D341Med (cell line): ENCODE measurements around the gene ULBP1.
"Not testable (repeated sequence)": the region's sequence is repeated elsewhere in the genome, so short reads cannot be mapped to it uniquely, and the experiment has no call there.

Source experiments
- DNase-seq: peaks from one replicate; pipeline ENCODE4 v3.0.0; 2012; ENCODE audit warnings: low spot score

ULBP1 gene

DNA sequence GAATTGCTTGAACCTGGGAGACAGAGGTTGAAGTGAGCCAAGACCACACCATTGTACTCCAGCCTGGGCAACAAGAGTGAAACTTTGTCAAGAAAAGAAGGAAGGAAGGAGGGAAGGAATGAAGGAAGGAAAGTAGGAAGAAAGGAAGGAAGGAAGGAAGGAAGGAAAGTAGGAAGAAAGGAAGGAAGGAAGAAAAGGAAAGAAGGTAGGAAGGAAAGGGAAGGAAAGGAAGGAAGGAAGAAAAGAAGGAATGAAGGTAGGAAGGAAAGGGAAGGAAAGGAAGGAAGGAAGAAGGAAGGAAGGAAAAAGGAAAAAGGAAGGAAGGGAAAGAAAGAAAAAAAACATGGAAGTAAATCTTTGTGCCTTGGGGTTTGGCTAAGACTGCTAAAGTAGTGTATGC, 11.7 kb downstream of the ULBP1 start:
- no peak for DNase-seq

DNA sequence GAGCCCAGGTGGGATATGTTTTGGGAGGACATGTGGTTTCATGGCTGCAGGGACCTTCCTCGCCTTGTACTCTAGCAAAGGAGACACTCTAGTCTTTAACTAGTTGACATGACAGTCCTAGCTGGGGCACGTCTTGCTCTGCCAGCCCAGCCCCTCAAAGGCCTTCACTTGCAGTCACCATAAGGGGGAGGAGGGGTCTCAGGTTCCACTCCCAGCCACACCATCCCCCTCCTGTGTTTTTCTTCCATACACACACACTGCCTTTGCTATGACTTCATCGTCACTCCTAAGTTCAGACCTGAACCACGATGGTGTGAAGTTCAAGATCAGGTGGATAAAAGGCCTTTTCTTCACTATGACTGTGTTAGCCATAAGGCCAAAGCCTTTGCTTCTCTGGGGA, 13.5 kb downstream of the ULBP1 start:
- DNase-seq: no peak

DNA sequence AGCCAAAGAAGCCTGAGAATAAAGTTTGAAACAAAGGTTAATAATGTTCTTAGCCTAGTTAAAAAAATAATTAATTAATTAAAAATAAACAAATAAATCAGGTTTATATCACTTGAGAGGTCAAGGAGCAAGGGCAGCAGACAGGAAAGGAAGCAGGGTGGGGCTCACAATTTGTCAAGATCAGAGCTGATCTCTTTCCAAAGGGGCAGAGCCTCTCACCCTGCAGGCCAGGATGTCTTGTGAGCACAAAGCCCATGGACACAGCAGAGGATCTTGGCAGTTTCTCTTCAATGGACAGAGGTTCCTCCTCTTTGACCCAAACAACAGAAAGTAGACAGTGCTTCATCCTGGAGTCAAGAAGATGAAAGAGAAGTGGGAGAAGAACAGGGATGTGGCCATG, 14.9 kb downstream of the ULBP1 start:
- no peak for DNase-seq

DNA sequence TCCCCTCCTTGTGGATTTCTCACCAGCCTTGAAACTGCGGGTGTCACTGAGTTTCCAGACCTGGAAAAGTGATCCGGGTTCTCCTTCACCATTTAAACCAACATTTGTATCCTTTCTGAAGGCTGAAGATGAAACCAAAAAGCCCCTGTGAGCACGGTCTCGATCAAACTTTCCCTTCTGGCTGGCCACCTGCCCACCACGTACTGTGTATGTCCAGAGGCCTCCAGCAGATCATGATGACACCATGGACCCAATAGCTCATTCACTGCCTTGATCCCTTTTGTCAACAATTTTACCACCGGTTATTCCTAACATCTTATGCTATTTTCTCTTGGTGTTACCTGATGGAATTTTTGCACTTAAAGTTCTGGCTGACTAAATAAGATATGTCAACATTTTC, 15.6 kb downstream of the ULBP1 start:
- DNase-seq: no peak

DNA sequence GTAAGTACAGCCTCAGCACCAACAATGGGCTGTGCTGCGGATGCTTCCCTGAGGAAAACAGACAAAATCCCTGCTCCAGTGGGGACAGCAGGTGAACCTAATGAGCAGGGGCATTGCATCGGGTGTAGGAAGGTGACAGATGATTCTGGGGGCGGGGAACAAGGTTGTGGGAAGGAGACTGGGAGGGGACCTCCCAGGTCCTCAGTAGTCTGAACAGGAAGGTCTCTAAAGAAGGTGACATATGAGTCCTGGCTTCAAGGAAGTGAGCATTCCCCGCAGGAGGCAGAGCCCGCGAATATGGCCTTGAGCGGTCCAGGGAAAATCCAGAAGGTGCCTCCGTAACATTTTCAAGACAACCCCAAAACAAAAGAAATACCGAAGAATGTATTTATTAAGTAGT, 19.4 kb downstream of the ULBP1 start:
- DNase-seq: no peak

DNA sequence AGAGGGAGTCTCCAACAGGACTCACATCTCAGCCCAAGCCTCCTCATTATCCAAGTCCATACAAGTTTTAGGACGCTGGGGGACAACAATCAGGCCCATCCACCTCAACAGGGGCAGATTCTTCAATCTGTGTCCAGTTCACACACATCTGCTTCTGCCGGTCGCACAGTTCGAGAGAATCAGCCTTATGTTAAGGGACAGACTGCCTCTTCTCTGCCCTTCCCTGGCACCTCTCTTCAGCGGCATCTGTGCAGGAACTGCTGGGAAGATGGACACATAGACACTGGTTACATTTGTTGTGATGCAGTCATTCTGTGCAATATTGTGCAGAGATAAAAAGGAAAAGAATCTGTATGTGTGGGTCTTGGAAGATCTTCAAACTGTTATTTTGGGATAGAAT, 21.0 kb downstream of the ULBP1 start:
- no peak for DNase-seq

DNA sequence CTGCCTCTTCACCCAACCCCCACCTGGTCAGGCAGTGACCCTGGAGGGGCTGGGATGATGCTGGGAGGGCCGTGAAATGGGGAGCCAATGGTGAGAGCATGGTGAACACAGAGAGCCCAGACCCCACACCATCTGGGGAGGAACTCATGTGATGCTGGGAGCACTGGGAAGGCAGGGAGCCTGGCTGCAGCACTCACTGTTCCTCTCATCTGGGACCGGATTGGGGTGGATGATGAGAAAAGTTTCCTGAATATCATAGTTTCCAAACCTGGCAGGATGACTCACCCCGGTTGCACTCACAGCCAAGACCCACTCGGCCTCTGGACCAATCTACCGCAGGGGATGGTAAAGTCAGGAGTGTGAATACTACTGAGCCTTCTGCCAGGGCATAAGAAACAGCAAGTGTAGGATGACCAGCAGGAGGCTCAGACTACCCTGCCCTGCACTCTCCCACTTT, 21.8 kb downstream of the ULBP1 start:
- no peak for DNase-seq

DNA sequence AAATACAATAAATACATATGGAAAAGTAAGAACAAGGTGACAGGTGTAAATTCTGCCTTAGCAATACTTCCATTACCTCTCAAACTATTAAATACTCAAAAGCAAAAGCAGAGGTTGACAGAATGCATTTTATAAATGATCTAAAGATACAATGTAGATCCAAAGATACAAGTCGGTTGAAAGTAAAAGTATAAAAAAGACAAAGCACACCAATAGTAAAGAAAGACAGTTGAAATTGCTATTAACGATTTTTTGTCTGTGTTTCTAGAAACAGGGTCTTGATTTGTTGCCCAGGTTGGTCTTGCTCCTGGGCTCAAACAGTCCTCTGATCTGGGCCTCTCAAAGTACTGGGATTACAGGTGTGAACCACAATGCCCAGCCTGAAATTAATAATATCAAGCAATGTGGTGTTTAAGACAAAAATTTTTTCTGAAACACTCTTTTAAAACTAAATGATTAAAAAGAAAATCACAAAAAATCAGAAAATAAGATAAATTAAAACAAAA, 23.9 kb downstream of the ULBP1 start:
- no peak for DNase-seq

DNA sequence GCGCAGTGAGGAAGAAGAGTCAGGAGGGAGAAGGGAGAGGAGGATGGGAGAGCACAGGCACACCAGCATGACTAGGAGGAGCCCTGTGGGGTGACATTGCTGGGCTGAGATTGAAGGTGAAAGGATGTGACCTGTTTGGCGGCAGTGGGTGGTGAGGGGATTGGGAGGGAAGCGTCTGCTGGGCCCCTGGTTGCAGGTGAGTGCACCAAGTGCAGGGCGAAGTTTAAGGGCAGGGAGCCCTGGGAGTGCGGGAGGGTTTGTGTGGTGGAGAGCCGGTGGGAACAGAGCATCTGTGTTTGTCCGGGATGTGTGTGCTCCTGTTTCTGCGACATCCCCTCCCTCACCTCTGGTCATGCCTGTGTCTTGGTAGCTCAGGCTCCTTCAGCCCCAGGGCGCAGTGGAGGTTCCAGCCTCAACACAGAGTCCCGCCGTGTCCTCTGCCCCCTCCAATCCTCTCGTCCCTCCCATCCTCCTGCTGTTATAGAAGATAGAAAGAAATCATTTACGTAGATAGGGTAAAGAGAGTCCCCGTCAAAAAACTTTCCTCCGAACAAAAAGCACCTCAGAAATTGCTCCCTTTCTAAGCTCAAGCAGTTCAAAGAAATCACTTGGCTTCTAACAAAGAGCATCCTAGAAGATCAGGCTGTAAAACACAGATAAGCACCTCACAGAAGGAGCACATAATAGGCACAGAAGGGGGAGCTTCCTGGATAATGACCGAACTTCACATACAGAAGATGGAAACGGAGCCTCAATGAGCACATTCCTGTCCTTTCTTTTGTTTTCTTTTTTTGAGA, 25.0 kb downstream of the ULBP1 start:
- no peak for DNase-seq

DNA sequence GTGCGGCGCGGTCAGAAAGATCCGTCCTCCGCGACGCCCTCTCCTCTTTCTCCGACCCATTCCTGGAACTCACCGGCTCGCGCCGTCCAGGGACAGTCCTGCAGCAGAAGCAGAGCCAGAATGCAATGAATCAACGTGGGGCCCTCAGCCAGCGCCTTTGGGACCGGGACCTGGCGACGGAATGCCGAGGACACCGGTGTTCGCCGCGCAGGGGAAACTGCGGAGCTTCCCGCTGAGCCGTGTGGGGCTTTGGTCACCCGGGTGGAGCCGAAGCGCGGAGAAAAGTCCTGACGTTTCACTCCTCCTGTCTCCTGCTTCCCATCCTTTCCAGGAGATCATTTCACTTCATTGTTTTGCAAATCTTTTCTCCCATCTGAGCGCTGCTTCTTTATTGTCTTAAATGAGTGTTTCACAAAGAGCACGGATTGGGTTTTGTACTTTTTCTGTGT, 26.5 kb downstream of the ULBP1 start:
- DNase-seq: no peak

DNA sequence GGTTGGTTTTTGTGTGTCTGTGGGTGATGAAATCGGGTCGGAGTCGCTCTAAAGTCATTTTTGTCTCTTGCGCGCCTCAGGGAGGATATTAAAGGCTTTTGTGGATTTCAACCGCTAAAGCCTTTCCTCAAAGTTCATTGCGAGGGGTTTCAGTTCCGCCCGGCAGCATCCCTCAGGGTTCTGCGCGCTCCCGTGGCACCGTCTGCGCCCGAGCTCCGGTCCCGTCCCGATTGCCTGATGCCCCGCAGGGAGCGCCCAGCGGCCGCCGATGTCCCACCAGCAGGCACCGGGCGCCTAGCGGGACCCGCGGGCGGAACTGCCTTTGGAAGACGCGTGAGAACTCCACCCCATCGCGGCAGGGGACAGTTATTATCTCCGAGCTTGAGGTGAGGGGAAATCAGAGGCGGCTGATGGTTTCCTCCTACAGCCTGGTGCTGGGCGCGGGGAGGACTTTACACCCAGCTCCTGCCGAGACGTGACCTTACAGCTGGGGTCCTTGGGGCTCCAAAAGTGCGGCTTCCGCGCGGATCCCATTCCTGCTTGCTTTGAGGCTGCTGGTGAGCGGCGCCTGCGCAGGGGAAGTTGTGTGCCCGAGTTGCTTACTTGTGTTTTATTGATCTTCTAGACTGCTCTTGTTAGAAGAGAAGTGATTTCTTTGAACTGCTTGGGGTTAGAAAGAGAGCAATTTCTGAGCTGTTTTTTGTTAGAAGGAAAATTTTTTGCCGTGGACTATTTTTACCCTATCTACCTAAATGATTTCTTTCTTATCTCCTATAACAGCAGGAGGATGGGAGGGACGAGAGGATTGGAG, 27.1 kb downstream of the ULBP1 start:
- peak; percentile 61 for DNase-seq

DNA sequence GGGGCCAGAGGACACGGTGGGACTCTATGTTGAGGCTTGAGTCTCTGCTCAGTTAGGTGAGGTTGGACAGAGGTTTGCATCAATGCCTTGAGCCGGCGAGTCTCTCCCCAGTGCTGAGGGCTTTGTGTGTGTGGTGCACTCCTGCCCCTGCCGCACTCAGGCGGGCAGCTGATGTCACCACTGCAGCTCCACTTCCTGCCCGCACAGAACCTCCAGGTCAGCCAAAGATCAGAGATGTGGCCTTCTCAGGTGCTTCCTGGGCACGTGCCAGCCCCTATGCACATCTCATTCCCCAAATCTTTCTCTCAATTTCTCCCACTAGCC, 27.7 kb downstream of the ULBP1 start:
- not testable (repeated sequence) for DNase-seq

DNA sequence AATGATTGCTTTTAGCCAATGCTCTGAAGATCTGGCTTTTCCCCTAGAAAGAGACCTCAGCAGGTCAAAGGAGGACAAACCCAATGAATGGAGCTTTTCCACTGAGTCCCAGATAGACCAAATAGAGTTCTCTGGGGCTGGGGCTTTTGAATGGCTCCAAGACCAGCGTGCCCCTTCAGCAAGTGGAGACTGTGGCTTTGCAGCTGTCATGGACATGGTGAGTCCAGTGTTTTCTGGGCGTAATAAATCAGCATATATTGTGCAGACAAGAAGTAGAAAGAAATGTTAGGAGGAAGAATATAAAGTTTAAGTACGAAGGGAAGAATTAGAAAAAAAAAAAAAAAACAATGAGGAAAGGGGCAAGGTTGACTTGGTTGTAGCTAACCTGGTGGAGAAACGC, 28.1 kb downstream of the ULBP1 start:
- DNase-seq: no peak

DNA sequence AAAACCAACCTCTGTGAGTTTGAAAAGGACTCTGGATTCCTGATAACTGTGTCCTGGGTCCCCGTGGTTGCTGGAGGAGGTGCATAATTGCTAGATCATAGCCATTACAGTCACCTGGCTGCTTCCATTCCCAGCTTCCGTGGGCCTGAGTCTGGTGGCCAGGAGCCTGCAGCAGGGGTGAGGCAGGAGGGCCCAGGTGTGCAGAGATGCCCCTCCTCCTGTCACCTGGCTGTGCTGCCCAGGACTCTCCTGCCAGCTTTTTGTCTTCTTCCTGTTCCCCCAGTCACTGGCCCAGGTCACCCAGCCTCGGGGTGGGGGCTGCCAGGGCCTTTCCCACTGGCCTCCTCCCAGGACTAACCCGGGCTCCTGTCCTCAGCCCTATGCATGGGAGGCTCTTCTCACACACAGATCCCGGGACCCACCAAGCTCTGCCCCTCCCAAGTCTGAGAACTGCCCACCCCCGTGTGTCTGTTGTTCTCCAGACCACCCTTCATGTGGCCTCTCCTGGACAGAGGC, 31.6 kb downstream of the ULBP1 start:
- DNase-seq: no peak

DNA sequence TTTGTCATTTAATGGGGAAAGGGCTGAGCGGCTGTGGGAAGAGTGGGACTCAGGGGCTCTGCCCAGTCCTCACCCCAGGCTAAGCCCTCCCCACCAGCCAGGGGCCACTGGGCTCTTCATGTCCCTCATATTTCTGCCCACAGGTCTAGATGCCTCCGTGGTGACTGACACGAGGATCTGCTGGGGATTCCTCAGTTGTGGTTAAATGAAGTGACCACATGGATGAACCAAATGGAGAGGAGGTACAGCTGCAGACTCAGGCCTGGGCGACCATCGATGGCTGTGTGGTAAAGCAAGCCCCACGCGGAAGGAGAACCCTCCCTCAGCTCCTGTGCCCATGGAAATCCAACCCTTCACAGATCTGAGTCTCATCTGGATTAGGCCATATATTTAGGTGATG, 32.2 kb downstream of the ULBP1 start:
- DNase-seq: no peak

DNA sequence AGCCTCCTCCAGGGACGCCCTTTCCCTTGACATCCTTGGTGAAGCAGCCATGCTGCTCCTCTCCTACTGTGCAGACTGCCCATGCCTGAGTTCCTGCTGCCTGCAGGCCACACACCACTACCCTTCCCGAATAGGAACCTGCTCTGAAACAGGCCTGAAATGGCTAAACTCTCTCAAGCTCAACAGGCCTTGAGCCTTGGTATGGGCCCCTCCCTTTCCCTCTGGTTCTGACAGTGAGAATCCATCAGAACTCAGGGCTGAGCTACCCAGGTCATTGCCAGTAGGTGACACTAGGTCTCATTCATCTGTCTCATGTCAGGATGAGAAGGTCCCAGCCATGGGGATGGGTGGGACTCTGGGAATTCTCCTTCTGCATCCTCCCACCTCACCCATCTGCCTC, 35.9 kb downstream of the ULBP1 start:
- DNase-seq: no peak

DNA sequence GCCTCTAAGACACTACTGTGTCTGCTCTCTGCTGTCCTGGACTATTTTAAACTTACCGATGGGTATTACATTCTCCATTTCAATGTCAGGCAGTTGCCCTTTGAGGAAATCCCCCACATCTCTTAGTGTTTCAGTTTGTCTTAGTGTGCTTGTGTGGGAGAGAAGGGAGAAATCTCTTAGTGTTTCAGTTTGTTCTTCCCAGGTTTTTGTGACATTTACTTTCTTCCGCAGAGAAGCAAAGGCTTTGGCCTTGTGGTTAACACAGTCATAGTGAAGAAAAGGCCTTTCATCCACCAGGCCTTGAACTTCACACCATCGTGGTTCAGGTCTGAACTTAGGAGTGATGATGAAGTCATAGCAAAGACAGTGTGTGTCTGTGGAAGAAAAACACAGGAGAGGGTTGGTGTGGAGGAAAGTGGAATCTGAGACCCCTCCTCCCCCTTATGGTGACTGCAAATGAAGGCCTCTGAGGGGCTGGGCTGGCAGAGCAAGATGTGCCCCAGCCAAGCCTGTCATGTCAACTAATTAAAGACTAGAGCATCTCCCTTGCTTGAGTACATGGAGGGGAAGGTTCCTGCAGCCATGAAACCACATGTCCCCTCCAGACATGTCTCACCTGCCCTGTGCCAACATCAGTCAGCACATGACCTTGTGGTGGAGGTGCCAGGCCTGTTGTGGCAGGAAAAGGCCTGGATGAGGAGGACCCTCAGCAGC, 37.7 kb downstream of the ULBP1 start:
- no peak for DNase-seq

DNA sequence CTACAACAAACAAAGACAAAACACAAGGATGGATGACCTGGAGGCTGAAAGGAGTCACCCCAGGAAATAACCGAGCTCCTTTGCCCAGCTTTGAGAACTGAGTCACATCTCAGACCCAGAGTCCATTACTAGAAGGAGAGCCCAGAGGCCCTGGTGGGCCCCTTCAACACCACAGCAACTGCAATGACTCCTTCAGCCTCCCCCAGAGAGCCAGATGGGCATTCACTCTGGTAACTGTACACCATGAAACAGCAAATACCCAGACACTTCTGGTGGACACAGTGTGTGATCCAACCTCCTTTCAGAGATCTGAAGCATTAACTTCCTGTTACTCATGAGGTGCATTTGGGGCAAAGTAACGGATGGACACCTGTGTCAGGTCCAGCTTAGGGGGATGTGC, 39.0 kb downstream of the ULBP1 start:
- DNase-seq: no peak

DNA sequence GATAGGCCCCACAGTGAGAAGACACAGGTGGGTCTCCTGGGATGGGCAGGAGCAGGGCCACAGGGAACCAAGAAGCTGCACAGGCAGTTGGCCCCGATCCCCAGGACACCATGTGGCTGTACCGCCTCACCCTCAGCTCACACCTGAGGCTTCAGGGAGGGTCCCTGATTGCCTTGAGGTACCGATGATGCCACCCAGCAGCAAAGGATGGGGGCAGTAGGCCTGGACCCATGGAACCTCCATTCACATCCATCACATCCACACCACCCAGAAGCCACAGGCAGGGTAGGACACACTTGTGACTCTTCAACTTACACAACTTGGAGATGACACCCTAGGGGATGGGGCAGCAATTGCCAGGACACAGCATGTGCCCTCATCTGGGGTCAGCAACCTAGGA, 39.9 kb downstream of the ULBP1 start:
- not testable (repeated sequence) for DNase-seq

DNA sequence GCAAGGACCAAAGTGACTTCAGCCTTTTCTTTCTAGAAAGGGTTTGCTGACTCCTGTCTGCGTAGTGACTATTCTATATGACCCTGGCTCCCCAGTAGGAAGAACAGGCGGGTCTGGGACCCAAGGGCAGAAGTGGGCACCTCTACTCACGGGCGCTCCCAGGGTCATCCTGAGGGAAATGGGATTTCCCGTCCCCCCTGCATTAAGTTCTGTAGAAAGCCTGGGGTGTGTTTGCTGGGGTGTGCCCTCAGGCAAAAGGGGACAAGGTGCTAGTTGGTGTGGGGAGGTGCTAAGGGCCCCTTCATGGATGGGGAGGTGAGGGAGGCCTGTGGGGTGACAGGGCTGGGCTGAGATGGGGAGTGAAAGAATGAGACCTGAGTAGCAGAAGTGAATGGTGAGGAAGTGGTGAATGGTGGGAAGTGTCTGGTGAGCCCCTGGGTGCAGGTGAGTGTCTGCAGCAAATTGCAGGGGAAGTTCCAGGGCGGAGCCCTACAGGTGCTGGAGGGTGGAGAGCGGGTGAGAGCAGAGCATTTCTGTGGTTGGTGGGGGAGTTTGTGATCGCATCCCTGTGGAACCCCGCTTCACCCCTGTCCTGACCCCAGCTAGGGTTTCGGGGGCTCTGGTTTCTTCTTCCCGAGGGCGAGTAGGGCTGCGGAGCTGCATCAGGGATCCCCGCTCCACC, 40.5 kb downstream of the ULBP1 start:
- DNase-seq: no peak

DNA sequence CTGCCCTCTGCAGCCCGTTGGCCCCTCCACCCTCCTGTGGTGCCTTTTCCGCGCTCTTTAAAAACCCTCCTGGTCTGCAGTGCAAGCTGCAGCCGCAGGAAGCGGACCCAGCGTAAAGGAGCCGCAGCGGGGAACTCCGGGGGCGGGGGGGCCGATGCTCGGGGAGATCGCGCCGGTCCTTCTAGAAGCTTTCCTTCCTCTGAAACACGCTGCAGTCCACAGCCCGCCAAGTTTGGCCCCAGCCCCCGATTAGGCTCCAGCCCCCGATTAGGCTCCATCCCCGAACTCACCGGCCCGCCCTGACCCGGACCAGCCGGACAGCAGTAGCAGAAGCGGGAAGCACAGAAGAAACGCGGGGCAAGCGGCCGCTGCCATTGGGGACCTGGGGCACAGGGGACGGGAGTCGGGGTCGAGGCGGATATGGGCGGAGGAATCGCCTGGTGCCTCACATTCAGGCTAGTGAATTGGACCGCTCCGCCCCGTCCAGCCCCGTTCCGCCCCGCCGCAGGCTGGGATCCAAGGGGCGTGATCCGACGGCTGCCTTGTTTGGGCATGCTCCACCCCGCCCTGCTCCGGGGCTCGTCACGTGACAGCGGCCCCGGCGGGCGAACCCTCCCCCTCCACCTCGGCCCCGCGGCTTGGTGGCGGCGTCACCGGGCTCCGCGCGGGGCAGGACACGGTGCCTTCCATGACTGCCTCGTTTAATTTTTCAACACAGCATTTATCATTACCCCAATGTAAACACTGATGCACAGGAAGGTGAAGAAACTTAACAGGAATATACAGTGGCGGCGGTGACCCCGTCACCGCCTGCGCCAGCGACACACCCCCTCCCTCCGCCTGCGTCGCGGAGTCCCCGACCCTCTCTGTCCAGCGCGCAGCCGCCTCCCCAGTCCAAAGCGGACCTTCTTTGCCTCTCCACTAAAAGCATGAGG, 41.3 kb downstream of the ULBP1 start:
- DNase-seq: peak; percentile 95
